GM12872 (cell line): ENCODE data around the gene GSTA4.

ENCODE experiments used
- TF ChIP-seq, protein P1 (sequence below): IDR thresholded peaks from 3 replicates; pipeline ENCODE4 v1.5.1; 2011; ENCODE audit warnings: low read depth, mild to moderate bottlenecking, low read length, moderate library complexity; ENCODE audit not compliant: insufficient read depth

The GSTA4 gene

DNA sequence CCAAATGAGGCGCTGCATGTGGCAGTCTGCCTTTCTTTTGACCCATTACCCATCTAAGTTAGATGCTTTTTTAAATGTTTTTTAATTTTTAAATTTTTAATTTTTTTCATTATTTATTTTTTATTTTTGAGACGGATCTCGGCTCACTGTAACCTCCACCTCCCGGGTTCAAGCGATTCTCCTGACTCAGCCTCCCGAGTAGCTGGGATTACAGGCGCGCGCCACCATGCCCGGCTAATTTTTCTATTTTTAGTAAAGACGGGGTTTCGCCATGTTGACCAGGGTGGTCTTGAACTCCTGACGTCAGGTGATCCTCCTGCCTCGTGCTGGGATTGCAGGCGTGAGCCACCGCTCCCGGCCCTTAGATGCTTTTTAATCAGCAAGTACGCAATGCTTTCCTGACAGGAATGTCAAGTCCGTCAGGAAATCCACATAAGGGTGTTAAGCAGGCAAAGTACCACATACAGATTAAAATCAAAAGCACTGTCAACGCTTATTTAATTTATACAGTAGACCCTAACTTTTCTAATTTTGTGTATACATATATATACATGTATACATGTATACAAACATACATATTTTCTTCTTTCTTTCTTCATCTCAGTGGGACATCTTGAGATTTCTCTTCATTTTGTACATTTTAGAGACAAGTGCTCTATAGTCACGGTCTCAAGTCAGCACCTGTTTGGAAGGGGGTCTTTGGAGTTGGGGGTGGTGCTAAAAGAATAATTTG is 995 bp upstream of the GSTA4 start:
- TF ChIP-seq, protein P1, sequence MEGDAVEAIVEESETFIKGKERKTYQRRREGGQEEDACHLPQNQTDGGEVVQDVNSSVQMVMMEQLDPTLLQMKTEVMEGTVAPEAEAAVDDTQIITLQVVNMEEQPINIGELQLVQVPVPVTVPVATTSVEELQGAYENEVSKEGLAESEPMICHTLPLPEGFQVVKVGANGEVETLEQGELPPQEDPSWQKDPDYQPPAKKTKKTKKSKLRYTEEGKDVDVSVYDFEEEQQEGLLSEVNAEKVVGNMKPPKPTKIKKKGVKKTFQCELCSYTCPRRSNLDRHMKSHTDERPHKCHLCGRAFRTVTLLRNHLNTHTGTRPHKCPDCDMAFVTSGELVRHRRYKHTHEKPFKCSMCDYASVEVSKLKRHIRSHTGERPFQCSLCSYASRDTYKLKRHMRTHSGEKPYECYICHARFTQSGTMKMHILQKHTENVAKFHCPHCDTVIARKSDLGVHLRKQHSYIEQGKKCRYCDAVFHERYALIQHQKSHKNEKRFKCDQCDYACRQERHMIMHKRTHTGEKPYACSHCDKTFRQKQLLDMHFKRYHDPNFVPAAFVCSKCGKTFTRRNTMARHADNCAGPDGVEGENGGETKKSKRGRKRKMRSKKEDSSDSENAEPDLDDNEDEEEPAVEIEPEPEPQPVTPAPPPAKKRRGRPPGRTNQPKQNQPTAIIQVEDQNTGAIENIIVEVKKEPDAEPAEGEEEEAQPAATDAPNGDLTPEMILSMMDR, result no peak

DNA sequence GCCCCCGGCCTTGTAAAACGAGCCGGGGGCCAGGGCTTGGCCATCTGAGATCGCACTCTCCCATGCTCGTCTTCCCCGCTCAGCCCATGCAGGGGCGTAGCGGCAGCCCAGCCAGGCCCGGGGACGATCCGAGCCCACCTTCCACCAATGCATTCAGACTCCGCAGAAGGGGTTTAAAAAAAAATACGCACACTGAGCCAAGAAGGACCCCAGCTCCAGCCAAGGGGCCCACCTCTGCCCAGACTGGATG is 320 bp downstream of the GSTA4 start:
- TF ChIP-seq, protein P1, result no peak

DNA sequence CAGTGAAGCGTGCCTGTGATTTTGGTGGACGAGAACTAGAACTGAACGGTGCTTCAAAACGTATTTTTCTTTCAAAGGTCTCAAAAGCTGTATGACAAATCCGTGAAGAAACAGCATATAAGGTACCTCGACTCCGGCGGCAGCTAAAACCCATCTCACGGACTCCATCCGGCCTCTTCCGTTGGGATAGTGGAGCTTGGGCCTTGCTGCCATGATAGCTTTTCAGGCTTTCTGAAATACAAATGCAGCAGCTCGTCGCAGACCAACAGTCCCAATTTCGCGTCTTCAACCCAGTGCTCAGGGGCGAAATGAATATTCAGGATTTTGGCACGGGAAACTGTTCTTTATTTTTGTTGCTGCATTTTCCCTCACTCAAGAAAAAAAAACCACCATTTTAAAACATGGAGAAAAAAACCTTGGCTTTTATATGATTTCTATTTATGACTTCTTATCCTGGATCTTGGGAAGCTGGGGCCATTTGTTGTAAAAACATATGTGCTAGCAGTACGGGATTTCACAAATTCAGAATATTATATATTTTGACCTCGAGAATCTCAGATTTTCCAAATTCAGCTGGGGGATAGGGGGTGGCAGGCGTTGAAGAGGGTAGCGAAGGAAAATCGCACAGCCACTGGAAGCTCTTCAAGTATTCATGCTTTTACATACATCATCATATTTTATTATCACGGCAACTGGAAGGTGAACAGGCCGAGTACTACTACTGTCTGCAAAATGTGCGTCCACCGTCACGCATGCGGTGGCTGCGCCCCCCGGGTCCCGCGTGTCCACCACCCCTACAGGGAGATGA is 849 bp downstream of the GSTA4 start:
- TF ChIP-seq, protein P1, result no peak

DNA sequence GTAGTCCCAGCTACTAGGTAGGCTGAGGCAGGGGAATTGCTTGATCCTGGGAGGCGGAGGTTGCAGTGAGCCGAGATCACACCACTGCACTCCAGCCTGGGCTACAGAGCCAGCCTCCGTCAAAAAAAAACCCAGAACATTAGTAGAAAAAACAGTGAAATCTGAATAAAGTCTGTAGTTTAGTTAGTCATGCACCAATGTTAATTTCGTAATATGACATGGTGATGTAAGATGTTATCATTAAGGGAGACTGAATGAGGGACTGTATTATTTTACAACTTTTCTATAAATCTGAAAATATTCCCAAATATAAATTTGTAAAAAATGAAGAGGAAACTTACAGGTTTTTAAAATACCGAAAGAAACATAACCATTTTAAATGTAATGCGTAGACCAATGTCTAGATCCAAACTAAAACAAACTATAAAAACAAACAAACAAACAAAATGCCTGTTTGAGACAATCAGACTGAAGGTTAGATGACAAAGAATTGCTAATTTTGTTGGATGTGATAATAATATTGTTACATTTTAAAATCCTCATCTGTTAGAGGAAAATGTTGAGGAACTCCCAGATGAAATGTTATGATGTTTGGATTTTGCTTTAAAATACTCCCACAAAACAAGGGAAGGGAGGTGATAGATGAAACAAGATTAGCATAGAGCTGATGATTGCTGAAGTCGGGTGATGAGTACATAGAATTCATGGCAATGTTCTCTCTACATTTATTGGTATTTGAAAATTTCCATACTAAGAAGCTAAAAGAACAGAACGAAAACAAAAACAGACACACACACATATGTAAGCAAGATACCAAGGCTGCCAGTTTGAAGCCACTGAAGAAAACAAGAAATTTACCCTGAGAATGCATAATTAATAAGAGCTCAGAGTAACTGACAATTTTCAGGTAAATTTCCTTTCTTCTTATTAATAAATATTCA is 1.8 kb downstream of the GSTA4 start:
- TF ChIP-seq, protein P1, result no peak

- TF ChIP-seq, protein P1, result no peak
These were observed 4.7 kb downstream of the GSTA4 start for GRCh38 chr6:52990342-52990741.

DNA sequence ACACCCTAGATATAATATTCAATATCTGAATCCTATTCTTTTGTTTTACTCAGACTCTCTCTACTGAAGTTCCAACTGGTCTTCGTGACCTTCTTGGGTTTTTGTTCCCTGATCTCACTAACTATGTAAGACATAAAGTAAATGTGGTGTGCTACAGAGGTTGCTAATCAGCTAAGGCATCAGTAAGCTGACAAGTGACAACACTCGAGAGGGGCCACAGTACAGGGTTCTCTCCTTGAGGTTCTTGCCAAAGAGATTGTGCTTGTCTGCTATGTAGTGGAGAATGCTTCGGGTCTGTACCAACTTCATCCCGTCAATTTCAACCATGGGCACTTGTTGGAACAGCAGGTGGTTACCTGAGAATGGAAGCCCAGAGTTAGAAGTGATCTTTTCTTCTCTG is 9.9 kb downstream of the GSTA4 start:
- TF ChIP-seq, protein P1, result no peak

GRCh38 chr6:52984247-52984646 is 10.8 kb downstream of the GSTA4 start:
- TF ChIP-seq, protein P1, result no peak
